ENCODE results near the gene SIRT5.

SIRT5 gene

DNA sequence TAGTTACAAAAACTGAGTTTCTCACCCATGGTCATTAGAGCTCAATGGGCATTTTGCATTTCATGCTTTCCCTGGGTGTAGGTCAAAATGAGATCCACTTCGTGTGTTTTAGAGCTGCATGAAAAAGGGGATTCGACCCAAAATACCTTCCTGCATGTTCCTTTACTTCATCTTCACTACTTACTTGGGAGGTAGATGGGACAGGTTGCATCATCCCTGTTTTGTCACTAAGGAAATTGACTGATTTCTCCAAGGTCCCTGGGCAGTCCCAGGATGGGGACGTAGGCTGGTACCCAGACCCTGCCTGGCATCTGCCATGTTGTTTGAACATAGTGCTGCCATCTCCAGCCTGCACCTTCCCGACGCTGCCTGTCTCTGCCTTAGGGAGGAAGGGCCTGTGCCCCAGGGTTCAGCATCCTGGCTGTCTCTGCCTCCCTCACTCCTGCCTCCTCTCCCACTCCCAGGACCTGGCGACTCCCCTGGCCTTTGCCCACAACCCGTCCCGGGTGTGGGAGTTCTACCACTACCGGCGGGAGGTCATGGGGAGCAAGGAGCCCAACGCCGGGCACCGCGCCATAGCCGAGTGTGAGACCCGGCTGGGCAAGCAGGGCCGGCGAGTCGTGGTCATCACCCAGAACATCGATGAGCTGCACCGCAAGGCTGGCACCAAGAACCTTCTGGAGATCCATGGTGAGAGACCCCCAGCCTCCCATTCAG is 17.0 kb downstream of the SIRT5 start:
- no peak for DNase-seq

DNA sequence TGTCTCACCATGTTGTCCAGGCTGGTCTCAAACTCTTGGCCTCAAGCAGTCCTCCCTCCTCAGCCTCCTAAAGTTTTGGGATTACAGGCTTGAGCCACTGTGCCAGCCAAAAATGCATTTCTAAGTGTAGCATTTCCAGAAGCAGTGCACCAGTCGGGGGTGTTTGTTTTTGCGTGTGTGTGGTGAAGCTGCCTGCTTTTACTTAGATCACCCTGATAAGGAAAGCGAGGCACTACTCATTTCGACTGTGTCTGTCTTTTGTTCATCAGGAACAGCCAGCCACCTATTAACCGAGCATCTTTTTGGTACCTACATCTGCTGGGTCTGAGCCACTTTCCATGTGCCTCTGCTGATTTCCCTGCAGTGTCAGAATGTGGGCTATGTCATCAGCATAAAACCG is 18.7 kb downstream of the SIRT5 start:
- no peak for DNase-seq

DNA sequence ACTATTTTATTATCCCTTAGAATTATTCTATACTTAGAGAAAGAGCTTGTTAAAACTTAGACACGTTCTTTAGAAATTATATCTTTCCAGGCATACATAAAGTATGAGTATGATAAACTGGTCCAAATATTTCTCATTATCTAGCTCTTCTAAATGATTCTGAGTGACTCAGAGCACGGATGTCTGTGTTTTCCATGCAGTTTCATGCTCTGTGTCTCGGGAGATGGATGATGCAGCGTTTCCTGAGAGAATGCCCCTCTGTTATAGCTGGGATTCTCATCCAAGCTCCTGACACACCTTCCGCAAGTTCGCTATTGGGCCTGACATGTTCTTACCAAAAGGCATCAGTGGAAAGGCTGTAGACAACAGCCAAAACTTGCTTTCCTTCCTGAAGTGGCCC is 19.3 kb downstream of the SIRT5 start:
- peak; percentile 54 for DNase-seq

GRCh38 chr6:13597073-13597472 is 22.7 kb downstream of the SIRT5 start:
- no peak for DNase-seq

DNA sequence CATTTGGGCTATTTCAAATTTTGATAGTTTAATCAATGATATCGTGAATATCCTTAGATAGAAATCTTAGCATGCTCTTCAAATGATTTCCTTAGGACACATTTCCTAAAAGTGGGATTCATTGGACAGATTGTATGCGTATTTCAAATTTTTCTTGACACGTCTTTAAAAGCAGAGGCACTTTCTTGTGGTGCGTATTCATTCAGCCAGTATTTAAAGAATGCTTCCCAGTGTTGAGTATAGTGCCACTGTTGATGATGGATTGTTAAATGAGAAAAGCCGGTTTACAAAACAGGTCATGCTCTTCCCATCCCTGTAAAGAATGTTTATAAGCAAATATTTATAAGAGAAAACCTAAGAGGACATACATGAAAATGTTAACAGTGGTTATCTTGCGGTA is 25.6 kb downstream of the SIRT5 start:
- peak; percentile 10 for DNase-seq

GRCh38 chr6:13604135-13604534 is 29.7 kb downstream of the SIRT5 start:
- DNase-seq: no peak

DNA sequence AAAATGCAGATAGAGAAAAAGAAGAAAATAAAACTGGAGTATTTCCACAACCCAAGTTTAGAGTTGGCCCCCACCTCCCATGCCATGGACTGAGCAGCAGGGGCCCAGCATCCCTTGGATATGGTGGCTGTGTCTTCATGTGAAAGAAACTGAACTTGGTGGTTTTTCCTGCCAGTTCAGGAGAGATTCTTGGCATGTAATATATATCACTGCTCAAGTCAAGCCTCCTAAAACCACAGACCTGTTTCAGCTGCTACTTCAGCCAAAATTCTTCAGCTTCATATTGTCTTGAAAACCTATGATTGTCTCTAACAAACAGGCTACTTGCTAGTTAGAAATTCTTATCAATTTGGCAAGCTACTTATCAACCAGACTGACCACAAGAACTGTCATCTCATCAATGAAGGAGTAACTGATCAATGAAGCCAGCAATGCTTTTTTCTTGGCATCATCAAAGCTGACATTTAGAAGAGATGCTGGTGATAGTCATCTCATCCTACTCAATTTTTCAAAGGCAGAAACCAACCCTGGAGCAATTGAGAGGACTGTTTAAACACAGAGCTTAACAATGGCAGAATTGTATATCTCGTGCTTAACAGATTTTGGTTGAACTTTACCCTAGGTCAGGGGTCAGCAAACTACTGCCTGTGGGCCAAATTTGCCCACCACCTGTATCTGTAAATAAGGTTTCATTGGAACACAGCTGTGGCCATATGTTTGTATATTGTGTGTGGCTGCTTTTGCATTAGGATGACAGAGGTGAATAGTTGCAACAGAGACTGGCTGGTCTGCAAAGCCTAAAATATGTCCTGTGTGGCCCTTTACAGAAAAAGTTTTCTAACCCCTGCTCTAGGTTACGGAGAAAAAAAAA is 30.4 kb downstream of the SIRT5 start:
- DNase-seq: no peak

- DNase-seq: no peak
These were observed 31.2 kb downstream of the SIRT5 start for GRCh38 chr6:13605634-13606033.

DNA sequence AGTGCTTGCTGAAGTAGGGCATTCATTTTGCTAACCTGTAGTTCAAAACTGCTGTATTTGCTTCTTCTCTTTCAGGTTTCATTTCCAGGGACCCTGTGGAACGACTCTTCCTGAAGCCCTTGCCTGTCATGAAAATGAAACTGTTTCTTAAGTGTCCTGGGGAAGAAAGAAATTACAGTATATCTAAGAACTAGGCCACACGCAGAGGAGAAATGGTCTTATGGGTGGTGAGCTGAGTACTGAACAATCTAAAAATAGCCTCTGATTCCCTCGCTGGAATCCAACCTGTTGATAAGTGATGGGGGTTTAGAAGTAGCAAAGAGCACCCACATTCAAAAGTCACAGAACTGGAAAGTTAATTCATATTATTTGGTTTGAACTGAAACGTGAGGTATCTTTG is 37.3 kb downstream of the SIRT5 start:
- DNase-seq: no peak

GRCh38 chr6:13613029-13613594 is 38.7 kb downstream of the SIRT5 start:
- no peak for DNase-seq

DNA sequence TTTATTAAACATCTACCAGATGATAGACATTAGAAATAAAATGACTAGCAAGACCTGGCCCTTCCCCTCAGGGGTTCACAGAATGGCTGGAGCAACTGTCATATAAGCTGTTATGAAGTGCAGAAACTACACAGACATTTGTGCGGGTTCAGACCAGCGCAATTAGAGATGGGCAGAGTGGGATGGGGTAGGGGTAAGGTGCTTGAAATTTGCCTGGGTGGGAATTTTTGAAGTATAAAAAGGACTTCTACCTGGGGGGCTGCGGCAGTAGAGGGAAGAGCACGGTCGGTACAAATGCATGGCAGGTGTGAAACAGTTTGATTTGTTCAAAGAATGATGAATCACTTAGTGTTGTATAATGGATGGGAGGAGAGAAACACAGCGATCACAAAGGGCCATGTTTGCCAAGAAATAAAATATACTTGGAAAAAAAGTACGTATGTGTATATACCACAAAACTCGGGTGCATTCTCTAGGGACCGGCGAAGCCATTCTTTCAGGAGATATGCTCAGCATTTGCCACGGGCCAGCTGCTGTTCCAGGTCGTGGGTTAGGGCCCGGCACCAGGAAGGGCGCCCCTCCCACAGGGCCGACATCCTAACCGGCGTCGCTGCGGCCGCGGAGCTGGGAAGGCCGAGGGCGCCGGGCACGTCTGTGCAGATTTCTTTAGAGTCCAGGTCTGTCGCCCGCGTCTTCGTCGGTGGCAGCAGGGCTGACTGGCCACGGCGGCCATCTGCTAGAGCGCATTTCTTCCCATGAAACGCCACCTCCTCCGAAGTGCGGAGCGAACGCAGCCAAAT is 39.9 kb downstream of the SIRT5 start:
- DNase-seq: no peak

- peak; percentile 98 for DNase-seq
These were observed 40.8 kb downstream of the SIRT5 start, which contains the start of gene NOL7 for GRCh38 chr6:13614926-13615791. TSS of gene NOL7 (plus strand) at chr6:13615335. CDS start at chr6:13615359, 24 bp downstream.

DNA sequence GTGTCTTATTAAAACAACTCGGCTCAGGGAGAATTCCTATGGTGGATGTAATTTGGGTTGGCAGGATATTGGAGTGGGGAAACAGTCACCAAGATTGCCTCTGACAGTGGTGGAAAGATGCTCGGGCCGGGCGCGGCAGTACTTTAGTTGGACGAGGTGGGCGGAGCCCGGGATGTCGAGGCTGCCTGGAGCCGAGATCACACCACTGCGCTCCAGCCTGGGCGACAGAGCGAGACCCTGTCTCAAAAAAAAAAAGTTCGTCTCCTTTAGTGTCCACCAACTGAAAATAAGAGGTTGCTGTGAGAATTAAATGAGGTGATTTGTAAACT is 41.4 kb downstream of the SIRT5 start:
- peak; percentile 31 for DNase-seq

GRCh38 chr6:13617066-13617465 is 42.7 kb downstream of the SIRT5 start:
- DNase-seq: no peak

DNA sequence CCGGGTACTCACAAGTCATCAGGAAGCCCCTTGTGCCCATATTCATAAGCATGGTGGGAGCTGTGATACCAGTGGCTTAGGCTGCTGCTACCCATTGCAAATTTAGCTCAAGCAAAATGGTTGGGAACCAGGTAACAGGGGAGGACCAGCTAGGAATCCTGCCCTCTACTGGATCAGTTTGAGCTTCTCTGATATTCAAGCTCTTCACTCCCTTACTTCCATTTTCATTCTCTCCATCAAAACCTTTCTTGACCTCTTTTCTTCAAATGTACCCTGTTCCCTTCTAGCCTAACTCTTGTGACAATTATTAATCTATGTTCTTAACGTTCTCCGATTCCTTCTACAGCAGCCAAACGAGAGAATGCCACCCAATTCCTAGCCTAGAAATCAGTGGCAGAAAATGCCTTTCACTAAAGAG is 50.5 kb downstream of the SIRT5 start:
- peak; percentile 30 for DNase-seq

DNA sequence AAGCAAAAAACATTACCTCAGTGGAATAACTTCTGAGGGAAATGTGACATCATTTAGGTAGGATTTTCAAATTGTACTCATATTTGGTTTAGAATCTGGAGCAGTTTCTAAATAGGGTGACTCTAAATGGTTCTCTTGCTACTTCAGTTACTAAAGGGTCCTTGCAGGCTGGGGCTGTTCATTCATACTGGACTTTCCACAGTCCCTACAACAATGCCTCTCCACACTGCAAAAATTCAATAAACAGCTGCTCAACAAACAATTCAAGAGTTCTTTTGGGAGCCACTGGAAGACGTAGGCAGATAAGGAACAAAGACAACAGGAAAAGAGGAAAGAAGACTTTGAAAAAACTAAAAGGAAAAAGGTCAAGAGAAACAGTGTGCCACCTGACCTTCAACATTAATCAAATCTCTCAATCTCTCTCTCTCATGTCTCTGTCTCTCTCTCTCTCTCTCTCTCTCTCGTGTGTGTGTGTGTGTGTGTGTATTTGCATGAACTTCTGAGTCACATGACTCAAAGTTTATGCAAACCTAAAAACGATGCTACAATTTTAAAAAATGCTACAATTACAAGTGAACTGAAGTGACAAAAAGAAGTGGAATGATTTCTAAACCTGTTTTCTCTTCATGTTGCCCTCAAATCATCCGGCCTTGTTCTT is 55.2 kb downstream of the SIRT5 start:
- no peak for DNase-seq

DNA sequence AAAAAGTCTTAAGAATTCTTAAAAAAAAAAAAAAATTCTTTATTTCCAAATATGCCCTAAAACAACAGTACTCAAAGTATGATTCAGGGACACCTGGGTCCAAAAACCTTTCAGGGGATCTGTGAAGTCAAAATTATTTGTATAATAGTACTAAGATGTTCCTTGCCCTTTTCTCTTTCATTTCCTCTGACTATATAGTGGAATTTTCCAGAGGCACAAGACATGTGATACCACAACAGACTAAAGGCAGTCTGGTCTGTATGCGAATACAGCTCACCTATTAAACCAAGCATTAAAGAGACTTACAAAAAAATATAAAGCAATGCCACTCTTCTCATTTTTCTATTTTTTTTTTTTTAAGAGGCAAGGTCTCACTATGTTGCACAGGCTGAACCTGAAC is 56.1 kb downstream of the SIRT5 start:
- DNase-seq: no peak

DNA sequence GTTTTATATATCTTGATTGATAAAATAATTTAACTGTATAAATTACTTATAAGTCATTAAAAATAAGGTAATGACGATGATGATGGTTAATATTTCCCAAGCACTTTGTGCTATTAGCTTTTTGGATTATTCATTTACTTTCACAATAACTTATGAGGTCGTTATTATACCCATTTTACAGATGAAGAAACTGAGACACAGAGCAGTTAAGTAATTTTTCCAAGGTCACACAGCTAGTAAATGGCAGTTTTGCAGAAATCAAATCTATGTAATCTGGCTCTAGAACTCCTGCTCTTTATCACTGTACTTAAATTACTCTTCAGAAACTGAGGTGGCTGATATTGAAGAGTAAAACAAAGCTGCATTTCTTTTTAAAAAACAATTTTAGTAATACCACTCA is 58.9 kb downstream of the SIRT5 start:
- DNase-seq: no peak

DNA sequence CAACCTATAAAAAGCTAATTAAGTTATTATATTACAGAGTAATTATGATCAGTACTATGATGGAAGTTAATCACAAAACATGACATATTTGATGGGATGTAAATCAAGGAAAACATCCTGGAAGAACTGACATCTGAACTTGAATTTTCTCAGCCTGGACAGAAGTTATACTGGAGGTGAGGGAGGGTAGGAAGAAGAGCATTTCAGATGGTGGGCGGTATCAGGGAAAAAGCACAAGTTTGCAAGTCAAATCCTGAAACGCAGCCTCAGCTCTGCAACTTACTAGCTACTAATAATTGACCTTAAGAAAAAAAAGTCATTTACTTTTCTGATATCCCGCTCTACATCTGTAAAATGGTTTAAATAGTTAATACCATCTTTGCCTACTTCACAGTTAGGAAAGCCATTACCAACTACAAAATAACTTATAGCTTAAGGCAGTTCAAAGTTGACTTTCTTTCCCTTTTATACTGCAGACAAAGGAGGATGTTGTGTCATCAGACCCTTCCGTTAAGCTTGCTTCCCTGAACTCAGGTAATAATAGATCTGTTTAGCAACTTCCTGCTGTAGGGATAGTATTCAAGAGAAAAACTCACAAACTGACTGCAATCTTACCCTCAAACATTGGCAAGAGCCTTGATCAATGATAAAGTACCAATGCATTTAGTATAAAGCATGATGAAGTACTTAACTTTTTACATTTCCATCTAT is 61.7 kb downstream of the SIRT5 start:
- DNase-seq: no peak

- DNase-seq: no peak
These were observed 63.6 kb downstream of the SIRT5 start for GRCh38 chr6:13638014-13638413.

- no peak for DNase-seq
These were observed 64.2 kb downstream of the SIRT5 start for GRCh38 chr6:13638626-13639025.

All from fibroblast of skin of right biceps (primary cell).